GM12878 (cell line): Measurements from ENCODE around the gene RHBDF2. TPM values are rescaled to one million over a fixed set of nuclear protein-coding genes. Genes with fewer than 3 reads are reported as not detected.

ENCODE experiments used
- ATAC-seq: fragments of 200-7000 bp; cut with Tn5 transposase; 3 replicates; pipeline ENCODE4 v1.9.1; 2020; ENCODE audit warnings: mild to moderate bottlenecking, moderate library complexity
- BruUV-seq: library from RNA; stranded (reverse); fragments of 400-500 nt; replicated peaks from 2 replicates; lab custom pipeline; 2021; lab: Mats Ljungman, UMichigan
- CTCF ChIA-PET: fragments of 300-600 bp; sonication (Branson Sonifier 250); formaldehyde crosslinking; extraction: SDS; loops from one replicate; lab custom pipeline; 2021; ENCODE audit warnings: inconsistent platforms; lab: Yijun Ruan, JAX
- POLR2A ChIA-PET: fragments of 350-600 bp; formaldehyde crosslinking; extraction: SDS; loops from one replicate; lab custom pipeline; 2021; ENCODE audit warnings: inconsistent platforms; lab: Charles Lee
- RAD21 ChIA-PET: fragments of 300-600 bp; sonication (Branson Sonifier 250); formaldehyde crosslinking; loops from one replicate; lab custom pipeline; 2023; ENCODE audit warnings: antibody characterized with exemption; ENCODE audit not compliant: unreplicated experiment; lab: Charles Lee
- SMC1A ChIA-PET: fragments of 300-600 bp; sonication (Branson Sonifier 250); formaldehyde crosslinking; loops from one replicate; lab custom pipeline; 2023; ENCODE audit not compliant: unreplicated experiment, uncharacterized antibody; lab: Charles Lee
- DNase-seq: peaks from one replicate; pipeline ENCODE4 v3.0.0-alpha.2; 2011; ENCODE audit warnings: low read depth, low spot score
- FAIRE-seq: peaks from 3 replicates; lab custom pipeline; 2011; peaks lifted over from hg19 to GRCh38; lab: Jason Lieb, UNC
- H2AFZ ChIP-seq: 2 replicates; pipeline ENCODE4 v1.6.0; 2011; ENCODE audit warnings: low read depth, low read length, control low read depth; ENCODE audit not compliant: control insufficient read depth
- H3K27ac ChIP-seq: 2 replicates; pipeline ENCODE4 v1.5.1; 2011; ENCODE audit warnings: control low read depth; ENCODE audit not compliant: control insufficient read depth, insufficient read depth
- H3K27me3 ChIP-seq, 2 experiments: replicated peaks in 1 of 2; 2 replicates each; pipeline versions ENCODE4 v1.6.0 to v1.6.1; 2011; ENCODE audit warnings: low read length in 1 of 2; ENCODE audit not compliant: control insufficient read depth in 2 of 2, insufficient read depth in 2 of 2
- H3K36me3 ChIP-seq, 2 experiments: 2 replicates each; pipeline ENCODE4 v1.5.1; 2011; ENCODE audit warnings: low read length in 1 of 2; ENCODE audit not compliant: control insufficient read depth in 2 of 2, insufficient read depth in 2 of 2
- H3K4me1 ChIP-seq: 2 replicates; pipeline ENCODE4 v1.6.1; 2011; ENCODE audit warnings: mild to moderate bottlenecking, low read length, moderate library complexity, mixed read lengths; ENCODE audit not compliant: control insufficient read depth, insufficient read depth
- H3K4me2 ChIP-seq: 2 replicates; pipeline ENCODE4 v1.6.0; 2011; ENCODE audit warnings: control low read depth; ENCODE audit not compliant: control insufficient read depth, insufficient read depth
- H3K4me3 ChIP-seq: fragments of 200-600 bp; sonication (generic); 2 replicates; pipeline ENCODE4 v1.5.1; 2016
- H3K79me2 ChIP-seq: 2 replicates; pipeline ENCODE4 v1.6.0; 2011; ENCODE audit warnings: low read length; ENCODE audit not compliant: control insufficient read depth, insufficient read depth
- H3K9ac ChIP-seq: 2 replicates; pipeline ENCODE4 v1.8.0; 2011; ENCODE audit warnings: low read length, control low read depth, mixed read lengths; ENCODE audit not compliant: control insufficient read depth, insufficient read depth
- H3K9me3 ChIP-seq: replicated peaks from 3 replicates; pipeline ENCODE4 v1.5.1; 2011; ENCODE audit warnings: mild to moderate bottlenecking, low read length; ENCODE audit not compliant: control insufficient read depth, insufficient read depth
- H4K20me1 ChIP-seq: 2 replicates; pipeline ENCODE4 v1.6.0; 2011; ENCODE audit not compliant: control insufficient read depth, insufficient read depth
- CBX3 ChIP-seq: fragments of 200-600 bp; sonication (generic); IDR thresholded peaks from 2 replicates; pipeline ENCODE4 v1.6.1; 2016; ENCODE audit warnings: low read depth, borderline replicate concordance
- KDM1A ChIP-seq: fragments of 200-600 bp; sonication (generic); IDR thresholded peaks from 2 replicates; pipeline ENCODE4 v1.6.1; 2016; ENCODE audit warnings: borderline replicate concordance
- NR2C1 ChIP-seq: fragments of 450-650 bp; IDR thresholded peaks from 2 replicates; pipeline ENCODE4 v1.6.1; 2017; ENCODE audit warnings: antibody characterized with exemption, mild to moderate bottlenecking, moderate library complexity
- RAD21 ChIP-seq: IDR thresholded peaks from 2 replicates; pipeline ENCODE4 v1.6.1; 2011; ENCODE audit warnings: mild to moderate bottlenecking, low read depth, low read length, moderate library complexity; ENCODE audit not compliant: insufficient read depth
- RFX5 ChIP-seq: IDR thresholded peaks from 2 replicates; pipeline ENCODE4 v1.6.1; 2011; ENCODE audit warnings: low read depth, low read length, improper control_type of control experiment
- SIX5 ChIP-seq: IDR thresholded peaks from 2 replicates; pipeline ENCODE4 v1.6.1; 2011; ENCODE audit warnings: mild to moderate bottlenecking, low read depth, low read length, moderate library complexity; ENCODE audit not compliant: severe bottlenecking
- SMC3 ChIP-seq: IDR thresholded peaks from 2 replicates; pipeline ENCODE4 v1.6.1; 2011; ENCODE audit warnings: low read length, improper control_type of control experiment, borderline replicate concordance
- SREBF2 ChIP-seq: IDR thresholded peaks from 2 replicates; pipeline ENCODE4 v1.6.1; 2012; ENCODE audit warnings: mild to moderate bottlenecking, low read length
- SUPT20H ChIP-seq: IDR thresholded peaks from 2 replicates; pipeline ENCODE4 v1.6.1; 2011; ENCODE audit warnings: low read depth, mild to moderate bottlenecking, low read length, moderate library complexity, borderline replicate concordance; ENCODE audit not compliant: control insufficient read depth
- YY1 ChIP-seq: IDR thresholded peaks from 2 replicates; pipeline ENCODE4 v1.6.1; 2011; ENCODE audit warnings: low read depth, mild to moderate bottlenecking, low read length
- ZNF24 ChIP-seq: fragments of 450-650 bp; IDR thresholded peaks from 2 replicates; pipeline ENCODE4 v1.6.1; 2017; ENCODE audit warnings: antibody characterized with exemption, mild to moderate bottlenecking
- ZNF384 ChIP-seq: IDR thresholded peaks from 2 replicates; pipeline ENCODE4 v1.6.1; 2012; ENCODE audit warnings: low read depth, mild to moderate bottlenecking, low read length, improper control_type of control experiment, borderline replicate concordance
- WGBS: methylation state at CpG from one replicate; pipeline ENCODE4 v1.1.6; 2016; ENCODE audit warnings: low lambda C conversion rate; ENCODE audit not compliant: insufficient replicate concordance, insufficient coverage; ENCODE audit errors: missing lambda C conversion rate; 5-methylcytosine and 5-hydroxymethylcytosine counted together
- in situ Hi-C: fragments of 300-500 bp; cut with MboI; formaldehyde crosslinking; loops from 9 replicates; pipeline ENCODE4 v1.14.3; 2018; ENCODE audit warnings: mixed read lengths
- intact Hi-C: fragments of 100-400 bp; cut with micrococcal nuclease; formaldehyde crosslinking; loops from one replicate; pipeline ENCODE4 v1.14.2; 2022; ENCODE audit not compliant: unreplicated experiment
- polyA plus RNA-seq, 11 experiments: library from polyadenylated mRNA; depleted of rRNA in 4 of 11; unstranded in 6 of 11; stranded (reverse) in 5 of 11; fragments of >200 nt; fragmentation: Nextera tagmentation in 4 of 11; fragmentation: Illumina TruSeq in 1 of 11; extraction: Ambion mirVana in 4 of 11; extraction: Trizol in 1 of 11; gene quantifications; 1 replicate in 1 of 11; 2 replicates in 10 of 11; pipeline versions ENCODE4 v1.2.1 to v1.2.3, GENCODE V29; 2011 to 2016; ENCODE audit warnings: inconsistent platforms in 2 of 11, missing spikeins in 2 of 11, low read depth in 1 of 11
- total RNA-seq, 4 experiments: library from RNA; depleted of rRNA in 3 of 4; stranded (reverse); fragments of >200 nt in 3 of 4; fragmentation: Illumina TruSeq in 1 of 4; extraction: Trizol in 1 of 4; gene quantifications; 2 replicates each; pipeline versions ENCODE4 v1.2.1 to v1.2.3, GENCODE V29; 2013 to 2021
- TF ChIP-seq, protein P1 (sequence below), 3 experiments: IDR thresholded peaks in 2 of 3; conservative IDR thresholded peaks in 1 of 3; 2 replicates each; pipeline ENCODE4 v1.5.1; 2011; ENCODE audit warnings: low read depth in 3 of 3, low read length in 3 of 3, mild to moderate bottlenecking in 3 of 3, control low read depth in 2 of 3, moderate library complexity in 2 of 3, inconsistent platforms in 1 of 3, mixed read lengths in 1 of 3; ENCODE audit not compliant: control insufficient read depth in 2 of 3, insufficient read depth in 1 of 3; ENCODE audit errors: extremely low read depth in 1 of 3
- TF ChIP-seq, protein P2 (sequence below): IDR thresholded peaks from 2 replicates; pipeline ENCODE4 v1.6.1; 2011; ENCODE audit warnings: borderline replicate concordance, low read depth, mild to moderate bottlenecking, moderate library complexity, mixed read lengths, low read length; ENCODE audit not compliant: insufficient read depth; ENCODE audit errors: extremely low read length
- TF ChIP-seq, protein P3 (sequence below): fragments of 450-650 bp; IDR thresholded peaks from 2 replicates; pipeline ENCODE4 v1.6.1; 2017; ENCODE audit warnings: mild to moderate bottlenecking, moderate library complexity

The RHBDF2 gene
- total and polyA plus RNA-seq, 10 of the 15 experiments (the other 5 are each of a cell fraction or from before 2014, with no cell fraction given) = 0.97 to 43.0 (median 18.7) TPM

DNA sequence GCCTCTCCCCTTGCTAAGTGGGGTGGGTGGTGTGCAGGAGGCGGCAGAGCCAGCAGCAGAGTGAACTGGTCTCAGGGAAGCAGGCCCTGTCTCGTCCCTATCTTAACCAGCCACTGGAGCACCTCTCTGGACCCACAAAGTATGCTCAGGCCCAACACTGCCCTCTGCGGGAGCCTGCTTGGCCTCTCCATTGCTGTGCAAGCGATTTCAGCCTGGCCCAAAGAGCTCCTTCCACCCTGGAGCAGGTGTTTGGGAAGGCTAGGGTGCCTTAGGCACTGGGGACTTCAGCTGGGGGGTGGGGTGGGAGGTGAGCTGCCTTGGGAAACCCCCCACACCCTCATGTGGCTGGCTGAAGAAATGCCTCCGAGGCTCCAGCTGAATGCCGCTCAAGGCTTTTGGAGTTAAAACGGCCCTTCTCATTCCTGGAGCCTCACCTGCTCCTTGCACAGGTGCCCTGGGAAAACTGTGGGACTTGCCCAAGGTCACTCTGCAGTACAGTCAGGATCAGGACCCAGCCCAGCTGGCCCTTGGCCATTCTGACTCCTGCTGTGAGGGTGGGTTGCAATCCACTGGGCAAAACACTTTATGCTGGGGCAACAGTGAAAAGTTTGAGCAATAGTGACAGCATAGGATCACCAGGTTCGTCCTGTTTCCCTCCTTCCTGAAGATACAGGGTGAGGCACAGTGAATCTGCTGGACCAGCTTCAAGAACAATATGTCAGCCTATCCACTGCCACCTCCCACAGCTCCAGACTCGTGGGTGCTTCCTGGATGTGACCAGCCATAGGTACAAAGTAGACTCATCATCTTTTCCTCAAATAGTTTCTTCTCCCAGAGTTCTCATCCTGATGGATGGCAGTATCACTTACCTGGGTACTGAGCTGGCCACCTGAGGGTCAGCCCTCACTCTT, 42.4 kb downstream of the RHBDF2 start:
- Histone ChIP-seq H2AFZ (no peak overlapping the region; the same call in 1 of the 2 replicates), H3K9me3 (no peaks in the 10 kb centered on the region), H3K36me3 (no peaks in the 10 kb centered on the region), H3K9ac (no peak overlapping the region), H3K79me2 (no peaks in the 10 kb centered on the region), H3K4me1 (no peaks in the 10 kb centered on the region), H3K4me2 (no peak overlapping the region), H4K20me1 (no peaks in the 10 kb centered on the region), H3K27me3 (no peaks in the 10 kb centered on the region), H3K4me3 (no peak overlapping the region), H3K27ac (no peak overlapping the region)
- RAD21 ChIA-PET = interaction anchor here (0.6 to 3.2 kb wide), 18 partner anchors 9 to 159 kb away, joined by 3 to 55 read pairs (median 6); no protein-coding TSS in a partner anchor
- DNase-seq (no peak), ATAC-seq (peak; percentile 96), FAIRE-seq (peak; percentile 73)
- in situ Hi-C loops = no loop called here
- SMC1A ChIA-PET = interaction anchor here (0.7 to 3.5 kb wide), 21 partner anchors 9 to 155 kb away, joined by 3 to 31 read pairs (median 6); partner anchors contain the start of genes AANAT, QRICH2 and RHBDF2
- BruUV-seq = no TSS peak
- intact Hi-C loops = loop anchor here (1.0 kb wide), 1 partner anchor 51 kb away; no protein-coding TSS in a partner anchor
- CTCF ChIA-PET = interaction anchor here (0.7 to 6.4 kb wide), 35 partner anchors 10 to 267 kb away, joined by 3 to 142 read pairs (median 5); partner anchors contain the start of genes RHBDF2 and SPHK1
- 26% methylated on average over 9 of the region's 9 CpGs for WGBS
- POLR2A ChIA-PET = interaction anchor here (0.6 to 1.9 kb wide), 8 partner anchors 10 to 111 kb away, joined by 3 to 6 read pairs (median 4); partner anchors contain the start of gene RHBDF2
- TF ChIP-seq RFX5 = no peak
- TF ChIP-seq, protein P1, sequence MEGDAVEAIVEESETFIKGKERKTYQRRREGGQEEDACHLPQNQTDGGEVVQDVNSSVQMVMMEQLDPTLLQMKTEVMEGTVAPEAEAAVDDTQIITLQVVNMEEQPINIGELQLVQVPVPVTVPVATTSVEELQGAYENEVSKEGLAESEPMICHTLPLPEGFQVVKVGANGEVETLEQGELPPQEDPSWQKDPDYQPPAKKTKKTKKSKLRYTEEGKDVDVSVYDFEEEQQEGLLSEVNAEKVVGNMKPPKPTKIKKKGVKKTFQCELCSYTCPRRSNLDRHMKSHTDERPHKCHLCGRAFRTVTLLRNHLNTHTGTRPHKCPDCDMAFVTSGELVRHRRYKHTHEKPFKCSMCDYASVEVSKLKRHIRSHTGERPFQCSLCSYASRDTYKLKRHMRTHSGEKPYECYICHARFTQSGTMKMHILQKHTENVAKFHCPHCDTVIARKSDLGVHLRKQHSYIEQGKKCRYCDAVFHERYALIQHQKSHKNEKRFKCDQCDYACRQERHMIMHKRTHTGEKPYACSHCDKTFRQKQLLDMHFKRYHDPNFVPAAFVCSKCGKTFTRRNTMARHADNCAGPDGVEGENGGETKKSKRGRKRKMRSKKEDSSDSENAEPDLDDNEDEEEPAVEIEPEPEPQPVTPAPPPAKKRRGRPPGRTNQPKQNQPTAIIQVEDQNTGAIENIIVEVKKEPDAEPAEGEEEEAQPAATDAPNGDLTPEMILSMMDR (IDR thresholded peaks at IDR 0.05 in 2 of 3, conservative IDR thresholded peaks at IDR 0.05 in 1 of 3; ENCODE audit: control insufficient read depth in 2 of 3, extremely low read depth in 1 of 3, insufficient read depth in 1 of 3, low read depth in 3 of 3, low read length in 3 of 3) = peak; percentile 67 to 79 (median 75)
- no peak for TF ChIP-seq ZNF384
- no peak for TF ChIP-seq SIX5
- TF ChIP-seq CBX3 = no peak
- no peak for TF ChIP-seq SREBF2
- TF ChIP-seq RAD21 = peak; percentile 74
- TF ChIP-seq SMC3 = peak; percentile 80
- TF ChIP-seq SUPT20H = no peak
- TF ChIP-seq NR2C1 = no peak
- TF ChIP-seq, protein P2, sequence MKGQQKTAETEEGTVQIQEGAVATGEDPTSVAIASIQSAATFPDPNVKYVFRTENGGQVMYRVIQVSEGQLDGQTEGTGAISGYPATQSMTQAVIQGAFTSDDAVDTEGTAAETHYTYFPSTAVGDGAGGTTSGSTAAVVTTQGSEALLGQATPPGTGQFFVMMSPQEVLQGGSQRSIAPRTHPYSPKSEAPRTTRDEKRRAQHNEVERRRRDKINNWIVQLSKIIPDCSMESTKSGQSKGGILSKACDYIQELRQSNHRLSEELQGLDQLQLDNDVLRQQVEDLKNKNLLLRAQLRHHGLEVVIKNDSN = no peak
- no peak for TF ChIP-seq ZNF24
- no peak for TF ChIP-seq KDM1A
- TF ChIP-seq, protein P3, sequence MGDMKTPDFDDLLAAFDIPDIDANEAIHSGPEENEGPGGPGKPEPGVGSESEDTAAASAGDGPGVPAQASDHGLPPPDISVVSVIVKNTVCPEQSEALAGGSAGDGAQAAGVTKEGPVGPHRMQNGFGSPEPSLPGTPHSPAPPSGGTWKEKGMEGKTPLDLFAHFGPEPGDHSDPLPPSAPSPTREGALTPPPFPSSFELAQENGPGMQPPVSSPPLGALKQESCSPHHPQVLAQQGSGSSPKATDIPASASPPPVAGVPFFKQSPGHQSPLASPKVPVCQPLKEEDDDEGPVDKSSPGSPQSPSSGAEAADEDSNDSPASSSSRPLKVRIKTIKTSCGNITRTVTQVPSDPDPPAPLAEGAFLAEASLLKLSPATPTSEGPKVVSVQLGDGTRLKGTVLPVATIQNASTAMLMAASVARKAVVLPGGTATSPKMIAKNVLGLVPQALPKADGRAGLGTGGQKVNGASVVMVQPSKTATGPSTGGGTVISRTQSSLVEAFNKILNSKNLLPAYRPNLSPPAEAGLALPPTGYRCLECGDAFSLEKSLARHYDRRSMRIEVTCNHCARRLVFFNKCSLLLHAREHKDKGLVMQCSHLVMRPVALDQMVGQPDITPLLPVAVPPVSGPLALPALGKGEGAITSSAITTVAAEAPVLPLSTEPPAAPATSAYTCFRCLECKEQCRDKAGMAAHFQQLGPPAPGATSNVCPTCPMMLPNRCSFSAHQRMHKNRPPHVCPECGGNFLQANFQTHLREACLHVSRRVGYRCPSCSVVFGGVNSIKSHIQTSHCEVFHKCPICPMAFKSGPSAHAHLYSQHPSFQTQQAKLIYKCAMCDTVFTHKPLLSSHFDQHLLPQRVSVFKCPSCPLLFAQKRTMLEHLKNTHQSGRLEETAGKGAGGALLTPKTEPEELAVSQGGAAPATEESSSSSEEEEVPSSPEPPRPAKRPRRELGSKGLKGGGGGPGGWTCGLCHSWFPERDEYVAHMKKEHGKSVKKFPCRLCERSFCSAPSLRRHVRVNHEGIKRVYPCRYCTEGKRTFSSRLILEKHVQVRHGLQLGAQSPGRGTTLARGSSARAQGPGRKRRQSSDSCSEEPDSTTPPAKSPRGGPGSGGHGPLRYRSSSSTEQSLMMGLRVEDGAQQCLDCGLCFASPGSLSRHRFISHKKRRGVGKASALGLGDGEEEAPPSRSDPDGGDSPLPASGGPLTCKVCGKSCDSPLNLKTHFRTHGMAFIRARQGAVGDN = no peak
- peak; percentile 69 for TF ChIP-seq YY1
